Ovary (tissue), 9 donors: ENCODE results near the gene SHISA9. TPM values are rescaled to one million over a fixed set of nuclear protein-coding genes. Genes with fewer than 3 reads are reported as not detected.

Experiments used
- DNase-seq, 5 donors: peaks; one replicate each; pipeline ENCODE4 v3.0.0-alpha.2; 2019 to 2020
- H3K27ac ChIP-seq, 2 donors: fragments of 200-600 bp; one replicate each; pipeline versions ENCODE4 v1.5.1 to v1.8.0; 2019 to 2022
- H3K27me3 ChIP-seq: fragments of 200-600 bp; one replicate; pipeline ENCODE4 v1.8.0; 2022
- H3K36me3 ChIP-seq: fragments of 200-600 bp; sonication (generic); one replicate; pipeline ENCODE4 v1.5.1; 2019
- H3K4me1 ChIP-seq: one replicate; pipeline ENCODE4 v1.8.1; 2013; ENCODE audit warnings: mild to moderate bottlenecking, moderate library complexity; ENCODE audit not compliant: insufficient read depth
- H3K4me3 ChIP-seq: fragments of 200-600 bp; sonication (generic); one replicate; pipeline ENCODE4 v1.5.1; 2017
- H3K9me3 ChIP-seq, 2 donors: fragments of 200-600 bp in 1 of 2; sonication (generic) in 1 of 2; one replicate each; pipeline versions ENCODE4 v1.5.1 to v1.8.1; 2013 to 2019; ENCODE audit warnings: mild to moderate bottlenecking in 1 of 2, moderate library complexity in 1 of 2
- EP300 ChIP-seq: sonication (generic); formaldehyde crosslinking; IDR thresholded peaks from one replicate; pipeline ENCODE4 v1.6.1; 2017; ENCODE audit warnings: antibody characterized with exemption
- POLR2A ChIP-seq: fragments of 450-650 bp; IDR thresholded peaks from one replicate; pipeline ENCODE4 v1.6.1; 2017; ENCODE audit warnings: antibody characterized with exemption, mild to moderate bottlenecking, moderate library complexity
- whole genome bisulfite sequencing, 3 donors: extraction: QIAGEN DNeasy Blood & Tissue Kit in 1 of 3; methylation state at CpG; one replicate each; pipeline versions ENCODE4 v1.1.5 to v1.1.7; 2013 to 2017; 5-methylcytosine and 5-hydroxymethylcytosine counted together
- intact Hi-C, 4 donors: fragments of 100-400 bp; cut with DNase I; formaldehyde crosslinking; loops; one replicate each; pipeline versions ENCODE4 v1.11.0 to v1.15.1; 2022 to 2023
- polyA plus RNA-seq, 2 donors: library from polyadenylated mRNA; stranded (reverse); fragments of 200-250 nt in 1 of 2; fragments of 350-450 nt in 1 of 2; fragmentation: Illumina TruSeq in 1 of 2; extraction: RNeasy Lipid Tissue Mini Kit (QIAGEN cat#74804) in 1 of 2; gene quantifications; one replicate each; pipeline ENCODE4 v1.2.3, GENCODE V29; 2013 to 2014
- total RNA-seq, 7 donors: library from RNA; depleted of rRNA in 2 of 7; stranded (reverse); fragments of >200 nt in 2 of 7; fragmentation: NEBNext Ultra II Directional in 3 of 7; extraction: Animal tissue kit (Norgen Biotek cat#: 25700) in 3 of 7; gene quantifications; one replicate each; pipeline versions ENCODE4 v1.1.0 to v1.2.4, GENCODE V29; 2016 to 2023
- TF ChIP-seq, protein P1 (sequence below), 3 donors: fragments of 450-650 bp in 2 of 3; fragments of 200-600 bp in 1 of 3; IDR thresholded peaks; one replicate each; pipeline versions ENCODE4 v1.5.1 to v1.8.0; 2016 to 2022; ENCODE audit warnings: antibody characterized with exemption in 3 of 3, mild to moderate bottlenecking in 1 of 3
- donor health status: DM: no; HTN: no; CAD: no; lungs with moderate emphysema.
- donor health status: DM: no; HTN: no; CAD: no.
- donor health status: Bipolar disorder and iron deficiency.
- donor health status: DM: yes; HTN: yes; CAD: no.
- donor health status: DM: no; HTN: no; CAD: no.
- donor health status: DM: yes; HTN: yes; CAD: no.

Gene SHISA9
- total and polyA plus RNA-seq, 9 donors, result 0.03 to 0.47 (median 0.12) TPM; not detected in 3

GRCh38 chr16:13036600-13036999 is 135.2 kb downstream of the SHISA9 start:
- H3K9me3 ChIP-seq, result no peaks in the 10 kb centered on the region
- H3K36me3 ChIP-seq, result no peaks in the 10 kb centered on the region
- TF ChIP-seq, protein P1, sequence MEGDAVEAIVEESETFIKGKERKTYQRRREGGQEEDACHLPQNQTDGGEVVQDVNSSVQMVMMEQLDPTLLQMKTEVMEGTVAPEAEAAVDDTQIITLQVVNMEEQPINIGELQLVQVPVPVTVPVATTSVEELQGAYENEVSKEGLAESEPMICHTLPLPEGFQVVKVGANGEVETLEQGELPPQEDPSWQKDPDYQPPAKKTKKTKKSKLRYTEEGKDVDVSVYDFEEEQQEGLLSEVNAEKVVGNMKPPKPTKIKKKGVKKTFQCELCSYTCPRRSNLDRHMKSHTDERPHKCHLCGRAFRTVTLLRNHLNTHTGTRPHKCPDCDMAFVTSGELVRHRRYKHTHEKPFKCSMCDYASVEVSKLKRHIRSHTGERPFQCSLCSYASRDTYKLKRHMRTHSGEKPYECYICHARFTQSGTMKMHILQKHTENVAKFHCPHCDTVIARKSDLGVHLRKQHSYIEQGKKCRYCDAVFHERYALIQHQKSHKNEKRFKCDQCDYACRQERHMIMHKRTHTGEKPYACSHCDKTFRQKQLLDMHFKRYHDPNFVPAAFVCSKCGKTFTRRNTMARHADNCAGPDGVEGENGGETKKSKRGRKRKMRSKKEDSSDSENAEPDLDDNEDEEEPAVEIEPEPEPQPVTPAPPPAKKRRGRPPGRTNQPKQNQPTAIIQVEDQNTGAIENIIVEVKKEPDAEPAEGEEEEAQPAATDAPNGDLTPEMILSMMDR (IDR thresholded peaks at IDR 0.05), result no peak
- TF ChIP-seq POLR2A, result no peak
- no peak for TF ChIP-seq EP300
- 5 to 12% (median 5%) methylated on average over 4 of the region's 4 CpGs for WGBS, 3 donors
- H3K27ac ChIP-seq, result no peak overlapping the region
- no peaks in the 10 kb centered on the region for H3K4me1 ChIP-seq
- no peak overlapping the region for H3K4me3 ChIP-seq
- peak in 1 of 5 donors; percentile 38 for DNase-seq
- intact Hi-C loops, result no loop called here
- H3K27me3 ChIP-seq, result no peaks in the 10 kb centered on the region

- TF ChIP-seq EP300 (no peak), POLR2A (no peak)
- TF ChIP-seq, protein P1 (IDR thresholded peaks at IDR 0.05), result no peak
- H3K9me3 ChIP-seq, result no peaks in the 10 kb centered on the region
- H3K27ac ChIP-seq, result no peak overlapping the region
- H3K36me3 ChIP-seq, result no peaks in the 10 kb centered on the region
- no peaks in the 10 kb centered on the region for H3K4me1 ChIP-seq
- H3K4me3 ChIP-seq, result no peak overlapping the region
- DNase-seq, result no peak
- H3K27me3 ChIP-seq, result no peaks in the 10 kb centered on the region
- 56 to 84% (median 65%) methylated on average over 3 of the region's 3 CpGs for WGBS, 3 donors
- intact Hi-C loops, result no loop called here
Measured at GRCh38 chr16:13038591-13038990, 137.2 kb downstream of the SHISA9 start.

GRCh38 chr16:13039526-13039925 is 138.1 kb downstream of the SHISA9 start:
- H3K4me3 ChIP-seq, result no peak overlapping the region
- TF ChIP-seq, protein P1 (IDR thresholded peaks at IDR 0.05), result no peak
- TF ChIP-seq POLR2A (no peak), EP300 (no peak)
- intact Hi-C loops, result no loop called here
- no peak overlapping the region for H3K27ac ChIP-seq
- no peaks in the 10 kb centered on the region for H3K4me1 ChIP-seq
- no peaks in the 10 kb centered on the region for H3K9me3 ChIP-seq
- H3K27me3 ChIP-seq, result no peaks in the 10 kb centered on the region
- 5 to 34% (median 15%) methylated on average over 2 of the region's 2 CpGs for WGBS, 3 donors
- DNase-seq, result no peak
- no peaks in the 10 kb centered on the region for H3K36me3 ChIP-seq

DNA sequence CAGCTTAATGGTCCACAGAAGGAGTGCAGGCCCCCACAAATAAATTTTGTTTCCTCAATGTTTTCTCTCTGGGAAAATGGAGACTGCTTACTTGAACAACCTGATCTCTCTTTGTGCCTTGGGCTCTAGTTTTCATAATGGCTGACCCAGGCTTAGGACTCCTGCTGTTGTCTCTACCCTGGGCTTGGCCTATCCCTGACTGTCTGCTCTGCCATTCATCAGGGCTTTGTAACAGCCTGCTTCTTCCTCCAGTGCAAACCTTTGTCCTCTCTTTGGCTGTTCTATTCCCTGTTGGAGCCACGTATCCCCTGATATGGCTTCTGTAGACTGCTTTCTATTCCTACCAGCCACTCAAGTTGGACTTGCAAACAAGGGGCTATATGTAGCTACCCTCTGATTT is 139.8 kb downstream of the SHISA9 start:
- no peak for DNase-seq
- no peak overlapping the region for H3K4me3 ChIP-seq
- H3K27me3 ChIP-seq, result no peaks in the 10 kb centered on the region
- TF ChIP-seq POLR2A (no peak), EP300 (no peak)
- TF ChIP-seq, protein P1 (IDR thresholded peaks at IDR 0.05), result no peak
- WGBS, 3 donors, result 54 to 55% (median 54%) methylated on average over 1 of the region's 1 CpG
- intact Hi-C loops, result no loop called here
- no peak overlapping the region for H3K27ac ChIP-seq
- H3K4me1 ChIP-seq, result no peaks in the 10 kb centered on the region
- H3K9me3 ChIP-seq, result no peaks in the 10 kb centered on the region
- H3K36me3 ChIP-seq, result no peaks in the 10 kb centered on the region
